Mesodermal cell (in vitro differentiated cells): Measurements from ENCODE around the gene ANKRD13A.
"Not testable (repeated sequence)": the region's sequence is repeated elsewhere in the genome, so short reads cannot be mapped to it uniquely, and the experiment has no call there.

Experiments used
- H3K27ac ChIP-seq: 2 replicates; pipeline ENCODE4 v1.7.0; 2013; ENCODE audit warnings: mild to moderate bottlenecking, low read depth, low read length, moderate library complexity; ENCODE audit not compliant: severe bottlenecking
- H3K36me3 ChIP-seq: 2 replicates; pipeline ENCODE4 v1.7.1; 2013; ENCODE audit warnings: mild to moderate bottlenecking, low read length, moderate library complexity; ENCODE audit not compliant: control insufficient read depth, insufficient read depth
- H3K4me1 ChIP-seq: one replicate; pipeline ENCODE4 v1.7.1; 2013; ENCODE audit warnings: mild to moderate bottlenecking, low read length; ENCODE audit not compliant: insufficient read depth, control insufficient read depth, poor library complexity, severe bottlenecking
- H3K4me3 ChIP-seq: 2 replicates; pipeline ENCODE4 v1.7.0; 2013; ENCODE audit warnings: low read length, control low read depth, mild to moderate bottlenecking; ENCODE audit not compliant: insufficient read depth, poor library complexity, severe bottlenecking; ENCODE audit errors: extremely low read depth
- H3K9me3 ChIP-seq: 2 replicates; pipeline ENCODE4 v1.7.1; 2013; ENCODE audit warnings: mild to moderate bottlenecking, low read length, moderate library complexity; ENCODE audit not compliant: control insufficient read depth
- WGBS, 2 experiments: methylation state at CpG; one replicate each; pipeline ENCODE4 v1.1.5; 2013; ENCODE audit warnings: missing lambda C conversion rate in 2 of 2; ENCODE audit not compliant: insufficient coverage in 2 of 2; 5-methylcytosine and 5-hydroxymethylcytosine counted together

ANKRD13A gene

GRCh38 chr12:110080410-110080809 is 81.2 kb downstream of the ANKRD13A start:
- H3K9me3 ChIP-seq, result no peaks in the 10 kb centered on the region
- WGBS, 2 experiments, result 92 to 95% methylated on average over 4 of the region's 7 CpGs
- H3K4me1 ChIP-seq, result no peaks in the 10 kb centered on the region
- H3K27ac ChIP-seq, result no peak overlapping the region
- no peak overlapping the region for H3K4me3 ChIP-seq
- no peaks in the 10 kb centered on the region for H3K36me3 ChIP-seq

GRCh38 chr12:110084314-110085015 is 85.2 kb downstream of the ANKRD13A start:
- 100% methylated on average over 1 to 3 of the region's 4 CpGs for WGBS, 2 experiments
- Histone ChIP-seq H3K36me3 (no peaks in the 10 kb centered on the region), H3K4me1 (no peaks in the 10 kb centered on the region), H3K9me3 (no peaks in the 10 kb centered on the region), H3K4me3 (no peak overlapping the region), H3K27ac (no peak overlapping the region)

GRCh38 chr12:110088216-110088615 is 89.0 kb downstream of the ANKRD13A start:
- not testable (repeated sequence) for H3K4me1 ChIP-seq, H3K9me3 ChIP-seq, H3K4me3 ChIP-seq, H3K27ac ChIP-seq, H3K36me3 ChIP-seq
- 86 to 94% methylated on average over 4 to 5 of the region's 6 CpGs for WGBS, 2 experiments

DNA sequence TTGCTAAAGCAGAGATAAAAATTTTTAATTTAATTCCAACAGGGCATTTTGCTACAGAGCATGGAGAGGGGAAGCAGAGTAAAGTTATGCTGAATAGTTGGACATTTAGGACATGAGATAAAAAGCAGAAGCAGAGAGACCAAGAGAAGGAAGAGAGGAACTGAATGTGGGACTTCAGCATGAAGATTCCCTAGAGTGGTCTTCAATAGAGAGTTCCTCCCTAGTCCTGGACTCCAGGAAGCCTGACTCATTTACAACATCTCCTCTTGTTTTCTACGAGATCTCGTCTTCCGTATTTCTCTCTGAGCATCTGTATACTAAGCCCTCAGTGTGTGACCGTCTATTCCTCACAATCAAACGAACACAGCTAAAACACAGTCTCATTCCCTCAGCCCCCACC is 89.7 kb downstream of the ANKRD13A start:
- WGBS, 2 experiments, result 93 to 99% methylated on average over 5 of the region's 5 CpGs
- Histone ChIP-seq H3K9me3 (no peaks in the 10 kb centered on the region), H3K4me3 (no peak overlapping the region), H3K4me1 (no peaks in the 10 kb centered on the region), H3K36me3 (no peaks in the 10 kb centered on the region), H3K27ac (no peak overlapping the region)
